ENCODE measurements around the gene COL5A2. TPM values are rescaled to one million over a fixed set of nuclear protein-coding genes. Genes with fewer than 3 reads are reported as not detected.

The COL5A2 gene
- total and polyA plus RNA-seq, 2 donors = 8.8 to 28.2 TPM

- WGBS = 87% methylated on average over 2 of the region's 2 CpGs
- Histone ChIP-seq H3K27ac (ENCODE audit: low read depth in 1 of 2, low read length in 1 of 2) (no peak overlapping the region), H3K4me1 (ENCODE audit: control insufficient read depth in 2 of 2, insufficient read depth in 2 of 2, low read length in 2 of 2) (no peaks in the 10 kb centered on the region), H3K36me3 (ENCODE audit: control insufficient read depth in 2 of 2, insufficient read depth in 2 of 2, low read length in 1 of 2) (no peaks in the 10 kb centered on the region), H3K27me3 (ENCODE audit: control insufficient read depth in 2 of 2, insufficient read depth in 1 of 2, low read length in 1 of 2) (no peaks in the 10 kb centered on the region), H3K4me3 (ENCODE audit: low read length in 2 of 2) (no peak overlapping the region), H3K9me3 (ENCODE audit: control insufficient read depth in 2 of 2, insufficient read depth in 1 of 2, low read length in 1 of 2) (no peaks in the 10 kb centered on the region)
- DNase-seq (ENCODE audit: low read depth in 6 of 9, low spot score in 9 of 9) = no peak
These were observed 92.9 kb downstream of the COL5A2 start for GRCh38 chr2:189086710-189087109.

- Histone ChIP-seq H3K9me3 (ENCODE audit: control insufficient read depth in 2 of 2, insufficient read depth in 1 of 2, low read length in 1 of 2) (no peaks in the 10 kb centered on the region), H3K4me3 (ENCODE audit: low read length in 2 of 2) (no peak overlapping the region), H3K36me3 (ENCODE audit: control insufficient read depth in 2 of 2, insufficient read depth in 2 of 2, low read length in 1 of 2) (no peaks in the 10 kb centered on the region), H3K4me1 (ENCODE audit: control insufficient read depth in 2 of 2, insufficient read depth in 2 of 2, low read length in 2 of 2) (no peaks in the 10 kb centered on the region), H3K27me3 (ENCODE audit: control insufficient read depth in 2 of 2, insufficient read depth in 1 of 2, low read length in 1 of 2) (no peaks in the 10 kb centered on the region), H3K27ac (ENCODE audit: low read depth in 1 of 2, low read length in 1 of 2) (no peak overlapping the region)
- DNase-seq (ENCODE audit: low read depth in 6 of 9, low spot score in 9 of 9) = no peak
- WGBS = 92% methylated on average over 2 of the region's 2 CpGs
These were observed 93.3 kb downstream of the COL5A2 start for GRCh38 chr2:189086250-189086649.

GRCh38 chr2:189083606-189084005 lies 96.0 kb downstream of the COL5A2 start:
- H3K9me3 ChIP-seq (ENCODE audit: control insufficient read depth in 2 of 2, insufficient read depth in 1 of 2, low read length in 1 of 2) = no peaks in the 10 kb centered on the region
- H3K4me3 ChIP-seq (ENCODE audit: low read length in 2 of 2) = no peak overlapping the region
- H3K36me3 ChIP-seq (ENCODE audit: control insufficient read depth in 2 of 2, insufficient read depth in 2 of 2, low read length in 1 of 2) = no peaks in the 10 kb centered on the region
- no peak for DNase-seq (ENCODE audit: low read depth in 6 of 9, low spot score in 9 of 9)
- no peaks in the 10 kb centered on the region for H3K4me1 ChIP-seq (ENCODE audit: control insufficient read depth in 2 of 2, insufficient read depth in 2 of 2, low read length in 2 of 2)
- WGBS = 97% methylated on average over 3 of the region's 3 CpGs
- no peaks in the 10 kb centered on the region for H3K27me3 ChIP-seq (ENCODE audit: control insufficient read depth in 2 of 2, insufficient read depth in 1 of 2, low read length in 1 of 2)
- H3K27ac ChIP-seq (ENCODE audit: low read depth in 1 of 2, low read length in 1 of 2) = no peak overlapping the region

- Histone ChIP-seq H3K27ac (ENCODE audit: low read depth in 1 of 2, low read length in 1 of 2) (no peak overlapping the region), H3K27me3 (ENCODE audit: control insufficient read depth in 2 of 2, insufficient read depth in 1 of 2, low read length in 1 of 2) (no peaks in the 10 kb centered on the region), H3K4me3 (ENCODE audit: low read length in 2 of 2) (no peak overlapping the region), H3K4me1 (ENCODE audit: control insufficient read depth in 2 of 2, insufficient read depth in 2 of 2, low read length in 2 of 2) (no peaks in the 10 kb centered on the region), H3K36me3 (ENCODE audit: control insufficient read depth in 2 of 2, insufficient read depth in 2 of 2, low read length in 1 of 2) (no peaks in the 10 kb centered on the region), H3K9me3 (ENCODE audit: control insufficient read depth in 2 of 2, insufficient read depth in 1 of 2, low read length in 1 of 2) (no peaks in the 10 kb centered on the region)
- DNase-seq (ENCODE audit: low read depth in 6 of 9, low spot score in 9 of 9) = no peak
- 95% methylated on average over 2 of the region's 2 CpGs for WGBS
These were observed 96.5 kb downstream of the COL5A2 start for GRCh38 chr2:189083106-189083505.

- 94% methylated on average over 3 of the region's 3 CpGs for WGBS
- H3K36me3 ChIP-seq (ENCODE audit: control insufficient read depth in 2 of 2, insufficient read depth in 2 of 2, low read length in 1 of 2) = no peaks in the 10 kb centered on the region
- no peaks in the 10 kb centered on the region for H3K4me1 ChIP-seq (ENCODE audit: control insufficient read depth in 2 of 2, insufficient read depth in 2 of 2, low read length in 2 of 2)
- no peak overlapping the region for H3K27ac ChIP-seq (ENCODE audit: low read depth in 1 of 2, low read length in 1 of 2)
- no peaks in the 10 kb centered on the region for H3K9me3 ChIP-seq (ENCODE audit: control insufficient read depth in 2 of 2, insufficient read depth in 1 of 2, low read length in 1 of 2)
- no peaks in the 10 kb centered on the region for H3K27me3 ChIP-seq (ENCODE audit: control insufficient read depth in 2 of 2, insufficient read depth in 1 of 2, low read length in 1 of 2)
- no peak overlapping the region for H3K4me3 ChIP-seq (ENCODE audit: low read length in 2 of 2)
- no peak for DNase-seq (ENCODE audit: low read depth in 6 of 9, low spot score in 9 of 9)
These were observed 97.1 kb downstream of the COL5A2 start for GRCh38 chr2:189082376-189082975.

GRCh38 chr2:189076572-189076971 lies 103.0 kb downstream of the COL5A2 start:
- Histone ChIP-seq H3K9me3 (ENCODE audit: control insufficient read depth in 2 of 2, insufficient read depth in 1 of 2, low read length in 1 of 2) (no peaks in the 10 kb centered on the region), H3K36me3 (ENCODE audit: control insufficient read depth in 2 of 2, insufficient read depth in 2 of 2, low read length in 1 of 2) (no peaks in the 10 kb centered on the region), H3K4me1 (ENCODE audit: control insufficient read depth in 2 of 2, insufficient read depth in 2 of 2, low read length in 2 of 2) (no peaks in the 10 kb centered on the region), H3K27ac (ENCODE audit: low read depth in 1 of 2, low read length in 1 of 2) (no peak overlapping the region), H3K4me3 (ENCODE audit: low read length in 2 of 2) (no peak overlapping the region), H3K27me3 (ENCODE audit: control insufficient read depth in 2 of 2, insufficient read depth in 1 of 2, low read length in 1 of 2) (no peaks in the 10 kb centered on the region)
- no peak for DNase-seq (ENCODE audit: low read depth in 6 of 9, low spot score in 9 of 9)
- WGBS = 74% methylated on average over 3 of the region's 3 CpGs

GRCh38 chr2:189076120-189076519 lies 103.4 kb downstream of the COL5A2 start:
- H3K36me3 ChIP-seq (ENCODE audit: control insufficient read depth in 2 of 2, insufficient read depth in 2 of 2, low read length in 1 of 2) = no peaks in the 10 kb centered on the region
- DNase-seq (ENCODE audit: low read depth in 6 of 9, low spot score in 9 of 9) = no peak
- H3K9me3 ChIP-seq (ENCODE audit: control insufficient read depth in 2 of 2, insufficient read depth in 1 of 2, low read length in 1 of 2) = no peaks in the 10 kb centered on the region
- H3K4me3 ChIP-seq (ENCODE audit: low read length in 2 of 2) = no peak overlapping the region
- no peaks in the 10 kb centered on the region for H3K27me3 ChIP-seq (ENCODE audit: control insufficient read depth in 2 of 2, insufficient read depth in 1 of 2, low read length in 1 of 2)
- no peaks in the 10 kb centered on the region for H3K4me1 ChIP-seq (ENCODE audit: control insufficient read depth in 2 of 2, insufficient read depth in 2 of 2, low read length in 2 of 2)
- no peak overlapping the region for H3K27ac ChIP-seq (ENCODE audit: low read depth in 1 of 2, low read length in 1 of 2)
- WGBS = 98% methylated on average over 3 of the region's 3 CpGs

GRCh38 chr2:189074506-189074905 lies 105.1 kb downstream of the COL5A2 start:
- no peak for DNase-seq (ENCODE audit: low read depth in 6 of 9, low spot score in 9 of 9)
- no peaks in the 10 kb centered on the region for H3K4me1 ChIP-seq (ENCODE audit: control insufficient read depth in 2 of 2, insufficient read depth in 2 of 2, low read length in 2 of 2)
- H3K4me3 ChIP-seq (ENCODE audit: low read length in 2 of 2) = no peak overlapping the region
- H3K27me3 ChIP-seq (ENCODE audit: control insufficient read depth in 2 of 2, insufficient read depth in 1 of 2, low read length in 1 of 2) = no peaks in the 10 kb centered on the region
- H3K27ac ChIP-seq (ENCODE audit: low read depth in 1 of 2, low read length in 1 of 2) = no peak overlapping the region
- WGBS = 89% methylated on average over 3 of the region's 3 CpGs
- no peaks in the 10 kb centered on the region for H3K36me3 ChIP-seq (ENCODE audit: control insufficient read depth in 2 of 2, insufficient read depth in 2 of 2, low read length in 1 of 2)
- H3K9me3 ChIP-seq (ENCODE audit: control insufficient read depth in 2 of 2, insufficient read depth in 1 of 2, low read length in 1 of 2) = no peaks in the 10 kb centered on the region

- no peaks in the 10 kb centered on the region for H3K36me3 ChIP-seq (ENCODE audit: control insufficient read depth in 2 of 2, insufficient read depth in 2 of 2, low read length in 1 of 2)
- WGBS = 95% methylated on average over 1 of the region's 1 CpG
- no peaks in the 10 kb centered on the region for H3K27me3 ChIP-seq (ENCODE audit: control insufficient read depth in 2 of 2, insufficient read depth in 1 of 2, low read length in 1 of 2)
- H3K9me3 ChIP-seq (ENCODE audit: control insufficient read depth in 2 of 2, insufficient read depth in 1 of 2, low read length in 1 of 2) = no peaks in the 10 kb centered on the region
- H3K4me3 ChIP-seq (ENCODE audit: low read length in 2 of 2) = no peak overlapping the region
- H3K4me1 ChIP-seq (ENCODE audit: control insufficient read depth in 2 of 2, insufficient read depth in 2 of 2, low read length in 2 of 2) = no peaks in the 10 kb centered on the region
- no peak overlapping the region for H3K27ac ChIP-seq (ENCODE audit: low read depth in 1 of 2, low read length in 1 of 2)
- DNase-seq (ENCODE audit: low read depth in 6 of 9, low spot score in 9 of 9) = no peak
These were observed 107.5 kb downstream of the COL5A2 start for GRCh38 chr2:189072036-189072435.
